Hepatocyte (in vitro differentiated cells): ENCODE data around the gene PERP. TPM values are rescaled to one million over a fixed set of nuclear protein-coding genes. Genes with fewer than 3 reads are reported as not detected.
A peak's percentile ranks its signal among the peaks of the same experiment; 100 is the strongest.

Source experiments
- DNase-seq: peaks from one replicate; pipeline ENCODE4 v3.0.0-alpha.2; 2016; ENCODE audit warnings: low spot score
- H2AFZ ChIP-seq: fragments of 200-600 bp; sonication (generic); 2 replicates; pipeline ENCODE4 v1.6.0; 2016; ENCODE audit warnings: antibody characterized with exemption, mild to moderate bottlenecking
- H3K27ac ChIP-seq: fragments of 200-600 bp; sonication (generic); 2 replicates; pipeline ENCODE4 v1.5.1; 2016; ENCODE audit warnings: mild to moderate bottlenecking
- H3K27me3 ChIP-seq: fragments of 200-600 bp; sonication (generic); 2 replicates; pipeline ENCODE4 v1.6.1; 2016
- H3K36me3 ChIP-seq: fragments of 200-600 bp; sonication (generic); replicated peaks from 2 replicates; pipeline ENCODE4 v1.5.1; 2016; ENCODE audit warnings: low read depth; ENCODE audit not compliant: insufficient read depth
- H3K4me1 ChIP-seq: fragments of 200-600 bp; sonication (generic); 2 replicates; pipeline ENCODE4 v1.5.1; 2016; ENCODE audit warnings: mild to moderate bottlenecking, moderate library complexity; ENCODE audit not compliant: insufficient read depth
- H3K4me2 ChIP-seq: fragments of 200-600 bp; sonication (generic); 2 replicates; pipeline ENCODE4 v1.6.0; 2016
- H3K4me3 ChIP-seq: fragments of 200-600 bp; sonication (generic); 2 replicates; pipeline ENCODE4 v1.5.1; 2016; ENCODE audit warnings: mild to moderate bottlenecking
- H3K79me2 ChIP-seq: fragments of 200-600 bp; sonication (generic); 2 replicates; pipeline ENCODE4 v1.6.0; 2017; ENCODE audit warnings: mild to moderate bottlenecking
- H3K9me2 ChIP-seq: fragments of 200-600 bp; sonication (generic); replicated peaks from 2 replicates; pipeline ENCODE4 v1.6.0; 2017; ENCODE audit warnings: mild to moderate bottlenecking; ENCODE audit not compliant: insufficient read depth
- H3K9me3 ChIP-seq: fragments of 200-600 bp; sonication (generic); 2 replicates; pipeline ENCODE4 v1.5.1; 2016; ENCODE audit warnings: low read depth, mild to moderate bottlenecking
- H4K20me1 ChIP-seq: fragments of 200-600 bp; sonication (generic); 2 replicates; pipeline ENCODE4 v1.6.0; 2016; ENCODE audit warnings: mild to moderate bottlenecking; ENCODE audit not compliant: insufficient read depth, poor library complexity, severe bottlenecking
- CTCF ChIP-seq: fragments of 200-600 bp; sonication (generic); IDR thresholded peaks from 2 replicates; pipeline ENCODE4 v1.5.1; 2016; ENCODE audit warnings: antibody characterized with exemption, mild to moderate bottlenecking; ENCODE audit not compliant: poor library complexity
- EZH2 ChIP-seq: fragments of 200-600 bp; sonication (generic); IDR thresholded peaks from 2 replicates; pipeline ENCODE4 v1.6.1; 2016; ENCODE audit warnings: antibody characterized with exemption, mild to moderate bottlenecking, borderline replicate concordance
- EZH2phosphoT487 ChIP-seq: fragments of 200-600 bp; sonication (generic); IDR thresholded peaks from one replicate; pipeline ENCODE4 v1.6.1; 2018; ENCODE audit warnings: antibody characterized with exemption, mild to moderate bottlenecking, low read depth, moderate library complexity; ENCODE audit not compliant: unreplicated experiment, severe bottlenecking
- WGBS: methylation state at CpG from one replicate; pipeline ENCODE4 v1.1.6; 2016; ENCODE audit warnings: low lambda C conversion rate; ENCODE audit errors: missing lambda C conversion rate; 5-methylcytosine and 5-hydroxymethylcytosine counted together
- polyA plus RNA-seq: library from polyadenylated mRNA; unstranded; fragments of >200 nt; fragmentation: Nextera tagmentation; extraction: Ambion mirVana; gene quantifications from 2 replicates; pipeline ENCODE4 v1.2.1, GENCODE V29; 2016
- total RNA-seq: library from RNA; depleted of rRNA; stranded (reverse); fragments of >200 nt; gene quantifications from 2 replicates; pipeline ENCODE4 v1.2.3, GENCODE V29; 2014

The PERP gene
- total and polyA plus RNA-seq, 2 experiments from 2014 or later, result 85.2 to 104 TPM

GRCh38 chr6:138115877-138116660, 8.8 kb upstream of the PERP start:
- no peak overlapping the region for H3K4me2 ChIP-seq

GRCh38 chr6:138115201-138115600, 8.0 kb upstream of the PERP start:
- Histone ChIP-seq H3K27ac (no peak overlapping the region), H3K9me2 (no peaks in the 10 kb centered on the region), H3K9me3 (no peaks in the 10 kb centered on the region), H3K27me3 (no peaks in the 10 kb centered on the region), H3K4me2 (no peak overlapping the region), H3K36me3 (no peaks in the 10 kb centered on the region), H3K4me3 (no peak overlapping the region), H2AFZ (no peak overlapping the region), H3K4me1 (no peaks in the 10 kb centered on the region), H4K20me1 (no peaks in the 10 kb centered on the region), H3K79me2 (no peaks in the 10 kb centered on the region)
- 79% methylated on average over 7 of the region's 7 CpGs for WGBS
- TF ChIP-seq EZH2phosphoT487, result no peak
- TF ChIP-seq CTCF, result no peak
- TF ChIP-seq EZH2, result no peak
- no peak for DNase-seq

More at GRCh38 chr6:138115877-138116660, 8.8 kb upstream of the PERP start:
- no peaks in the 10 kb centered on the region for H3K27me3 ChIP-seq
- no peaks in the 10 kb centered on the region for H3K36me3 ChIP-seq
- H3K9me3 ChIP-seq, result no peaks in the 10 kb centered on the region
- H3K4me1 ChIP-seq, result no peaks in the 10 kb centered on the region
- no peak for TF ChIP-seq EZH2
- peak; percentile 75 for TF ChIP-seq CTCF
- H2AFZ ChIP-seq, result no peak overlapping the region
- peak; percentile 85 for DNase-seq
- no peaks in the 10 kb centered on the region for H3K9me2 ChIP-seq
- H3K79me2 ChIP-seq, result no peaks in the 10 kb centered on the region
- H4K20me1 ChIP-seq, result no peaks in the 10 kb centered on the region
- no peak overlapping the region for H3K4me3 ChIP-seq
- H3K27ac ChIP-seq, result no peak overlapping the region
- 26% methylated on average over 13 of the region's 13 CpGs for WGBS

- H2AFZ ChIP-seq, result no peak overlapping the region
- no peak overlapping the region for H3K4me3 ChIP-seq
- WGBS, result 84% methylated on average over 3 of the region's 3 CpGs
- no peaks in the 10 kb centered on the region for H3K9me2 ChIP-seq
- no peaks in the 10 kb centered on the region for H3K4me1 ChIP-seq
- no peak overlapping the region for H3K4me2 ChIP-seq
- no peaks in the 10 kb centered on the region for H3K36me3 ChIP-seq
- DNase-seq, result no peak
- H3K27ac ChIP-seq, result no peak overlapping the region
- H3K9me3 ChIP-seq, result no peaks in the 10 kb centered on the region
- H4K20me1 ChIP-seq, result no peaks in the 10 kb centered on the region
- TF ChIP-seq EZH2phosphoT487, result no peak
- H3K79me2 ChIP-seq, result no peaks in the 10 kb centered on the region
- no peaks in the 10 kb centered on the region for H3K27me3 ChIP-seq
These were observed 6.5 kb upstream of the PERP start for GRCh38 chr6:138113588-138114210.

GRCh38 chr6:138110229-138110628, 3.0 kb upstream of the PERP start:
- DNase-seq, result no peak
- H3K4me2 ChIP-seq, result no peak overlapping the region
- no peak overlapping the region for H3K27ac ChIP-seq
- no peaks in the 10 kb centered on the region for H4K20me1 ChIP-seq
- H3K9me2 ChIP-seq, result no peaks in the 10 kb centered on the region
- WGBS, result 76% methylated on average over 3 of the region's 3 CpGs
- no peaks in the 10 kb centered on the region for H3K36me3 ChIP-seq
- H3K4me3 ChIP-seq, result no peak overlapping the region
- H3K27me3 ChIP-seq, result no peaks in the 10 kb centered on the region
- no peak overlapping the region for H2AFZ ChIP-seq
- H3K79me2 ChIP-seq, result peaks cover 3% of the 10 kb centered on the region
- TF ChIP-seq EZH2 (no peak), EZH2phosphoT487 (no peak), CTCF (no peak)
- no peaks in the 10 kb centered on the region for H3K9me3 ChIP-seq
- H3K4me1 ChIP-seq, result no peaks in the 10 kb centered on the region
